Effector memory CD4-positive, alpha-beta T cell (primary cell): ENCODE measurements around the gene SLC49A3.

Experiments
- DNase-seq, 3 donors: peaks; one replicate each; pipeline ENCODE4 v3.0.0-alpha.2; 2020
- H3K27ac ChIP-seq: 2 replicates; pipeline ENCODE4 v1.7.0; 2013; ENCODE audit warnings: mild to moderate bottlenecking, low read length, moderate library complexity; ENCODE audit not compliant: insufficient read depth, poor library complexity, severe bottlenecking
- H3K27me3 ChIP-seq: replicated peaks from 2 replicates; pipeline ENCODE4 v1.7.0; 2013; ENCODE audit warnings: mild to moderate bottlenecking, low read length; ENCODE audit not compliant: insufficient read depth, control insufficient read depth, poor library complexity, severe bottlenecking
- H3K36me3 ChIP-seq: 2 replicates; pipeline ENCODE4 v1.7.0; 2013; ENCODE audit warnings: mild to moderate bottlenecking, low read length, moderate library complexity; ENCODE audit not compliant: control insufficient read depth, insufficient read depth
- H3K4me1 ChIP-seq: 2 replicates; pipeline ENCODE4 v1.7.0; 2013; ENCODE audit warnings: low read length, mild to moderate bottlenecking; ENCODE audit not compliant: control insufficient read depth, insufficient read depth, poor library complexity, severe bottlenecking
- H3K4me3 ChIP-seq: 2 replicates; pipeline ENCODE4 v1.7.0; 2013; ENCODE audit warnings: low read length, low read depth, mild to moderate bottlenecking; ENCODE audit not compliant: insufficient read depth, poor library complexity, severe bottlenecking
- H3K9me3 ChIP-seq: 2 replicates; pipeline ENCODE4 v1.7.0; 2013; ENCODE audit warnings: mild to moderate bottlenecking, low read length, moderate library complexity; ENCODE audit not compliant: control insufficient read depth

Gene SLC49A3

GRCh38 chr4:687971-688853, 739 bp downstream of the SLC49A3 start:
- Histone ChIP-seq H3K9me3 (no peaks in the 10 kb centered on the region), H3K36me3 (no peaks in the 10 kb centered on the region), H3K27me3 (no peaks in the 10 kb centered on the region), H3K4me3 (peak overlapping the region; percentile 32), H3K4me1 (no peaks in the 10 kb centered on the region), H3K27ac (no peak overlapping the region)
- DNase-seq = no peak

DNA sequence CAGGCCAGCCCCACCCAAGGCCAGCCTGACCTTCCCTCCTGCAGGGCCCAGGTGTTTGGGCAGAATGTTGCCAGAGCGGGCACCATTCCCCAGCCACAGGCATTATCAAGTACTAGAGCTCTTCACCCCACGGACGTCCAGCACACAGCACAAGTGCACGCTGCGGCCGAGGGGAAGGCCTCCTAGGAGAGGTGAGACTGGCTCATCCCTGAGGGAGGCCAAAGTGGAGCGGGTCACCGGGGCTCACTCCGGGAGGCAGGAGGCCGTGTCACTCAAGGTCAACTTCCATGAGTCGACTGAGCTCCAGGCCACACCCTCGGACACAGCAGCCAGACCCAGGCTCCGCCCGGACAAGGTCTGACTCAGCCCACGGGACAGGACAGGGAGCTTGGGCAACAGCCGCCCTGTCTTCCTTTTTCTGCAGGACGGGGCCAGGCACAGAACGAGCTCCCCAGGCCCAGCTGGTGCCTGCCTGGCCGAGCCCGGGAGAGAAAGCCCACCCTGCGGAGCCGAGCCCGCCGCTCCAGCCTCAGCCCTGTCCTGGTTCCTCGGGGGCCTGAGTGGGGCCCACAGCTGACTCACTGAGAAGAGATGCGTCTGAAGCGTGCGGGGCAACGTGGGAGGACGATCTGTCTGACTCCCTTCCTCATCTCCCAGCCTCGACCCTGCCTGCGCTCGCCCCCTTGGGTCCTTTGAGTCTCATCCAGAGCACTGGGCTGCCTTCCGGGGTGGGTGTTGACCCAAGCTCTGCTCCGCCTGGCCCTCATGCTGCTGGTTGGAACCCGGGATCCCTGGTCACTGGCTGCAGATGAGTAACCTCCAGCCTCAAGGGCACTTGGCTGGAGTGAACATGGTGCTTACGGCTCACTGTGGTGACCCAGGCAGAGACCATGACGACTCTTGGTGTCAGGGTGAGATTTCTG, 1.6 kb downstream of the SLC49A3 start:
- H3K27me3 ChIP-seq = no peaks in the 10 kb centered on the region

DNA sequence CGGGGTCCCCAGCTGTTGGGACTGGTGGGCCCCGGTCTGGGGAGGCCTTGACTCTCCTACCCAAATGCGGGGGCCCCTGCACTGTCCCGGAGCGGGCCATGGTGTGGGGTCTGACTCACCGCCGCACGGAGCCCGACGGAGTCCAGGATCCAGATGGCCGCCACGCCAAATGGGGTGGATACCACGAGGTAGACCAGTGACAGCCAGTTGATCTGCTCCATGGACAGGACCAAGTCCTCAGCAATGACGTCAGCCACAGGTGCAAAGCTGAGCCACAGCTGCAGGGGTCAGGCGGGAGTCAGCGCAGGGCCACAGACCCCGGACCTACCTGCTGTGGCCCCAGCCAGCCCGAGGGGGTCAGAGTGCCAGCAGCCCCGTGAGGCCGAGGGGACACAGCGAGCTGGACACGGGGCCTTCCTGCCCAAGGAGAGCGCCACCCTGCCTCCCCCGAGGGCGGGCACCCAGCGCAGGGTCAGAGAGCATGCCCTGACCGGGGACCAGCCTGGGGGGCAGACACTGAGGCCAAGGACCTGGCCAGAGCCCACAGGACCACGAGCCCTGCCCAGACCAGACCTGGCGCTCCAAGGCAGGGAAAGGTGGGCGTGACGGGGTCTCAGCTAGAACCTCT, 2.4 kb downstream of the SLC49A3 start:
- no peak for DNase-seq
- Histone ChIP-seq H3K27ac (no peak overlapping the region), H3K4me1 (no peaks in the 10 kb centered on the region)

More for the DNA sequence above, 1.6 kb downstream of the SLC49A3 start:
- no peak for DNase-seq
- no peak overlapping the region for H3K4me3 ChIP-seq
- no peaks in the 10 kb centered on the region for H3K4me1 ChIP-seq
- H3K9me3 ChIP-seq = no peaks in the 10 kb centered on the region
- H3K36me3 ChIP-seq = no peaks in the 10 kb centered on the region
- H3K27ac ChIP-seq = no peak overlapping the region

GRCh38 chr4:685679-686412, 3.1 kb downstream of the SLC49A3 start:
- Histone ChIP-seq H3K4me1 (peaks cover 4% of the 10 kb centered on the region), H3K36me3 (no peaks in the 10 kb centered on the region), H3K4me3 (no peak overlapping the region), H3K27me3 (no peaks in the 10 kb centered on the region), H3K27ac (no peak overlapping the region), H3K9me3 (no peaks in the 10 kb centered on the region)
- DNase-seq = no peak

More for the DNA sequence above, 2.4 kb downstream of the SLC49A3 start:
- Histone ChIP-seq H3K4me3 (no peak overlapping the region), H3K27me3 (no peaks in the 10 kb centered on the region), H3K36me3 (no peaks in the 10 kb centered on the region), H3K9me3 (no peaks in the 10 kb centered on the region)

GRCh38 chr4:684623-685327, 4.2 kb downstream of the SLC49A3 start:
- DNase-seq = no peak
- Histone ChIP-seq H3K27me3 (no peaks in the 10 kb centered on the region), H3K27ac (no peak overlapping the region), H3K4me1 (peaks cover 8% of the 10 kb centered on the region), H3K36me3 (no peaks in the 10 kb centered on the region), H3K4me3 (no peak overlapping the region), H3K9me3 (no peaks in the 10 kb centered on the region)

DNA sequence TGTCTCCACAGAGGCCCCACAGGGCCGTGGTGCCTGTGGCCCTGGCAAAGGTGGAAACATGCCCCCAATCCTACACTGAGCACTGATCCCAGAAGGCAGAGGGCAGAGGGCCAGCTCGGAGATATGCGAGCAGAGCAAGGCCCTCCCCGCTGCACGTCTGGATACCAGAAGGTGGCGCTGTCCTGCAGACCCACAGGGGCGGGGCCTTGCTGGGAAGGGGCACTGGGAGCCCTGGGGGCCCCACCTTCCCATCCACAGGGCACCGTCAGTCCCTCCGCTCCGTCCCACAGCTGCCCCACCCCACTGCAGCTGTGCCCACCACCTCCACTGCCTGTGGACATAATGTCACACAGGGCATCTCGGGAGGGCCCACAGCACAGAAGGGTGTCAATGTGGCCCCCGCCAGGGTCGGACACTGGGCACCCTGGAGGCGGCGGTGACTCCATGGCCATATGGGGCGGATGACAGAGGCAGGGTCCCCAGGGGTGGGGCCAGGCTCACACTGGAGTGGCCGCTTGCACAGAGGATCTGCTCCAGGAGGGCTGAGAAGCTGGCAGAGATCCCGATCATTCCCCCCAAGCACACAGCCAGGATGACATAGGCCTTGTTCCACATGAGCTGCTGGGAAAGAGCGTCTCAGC, 4.8 kb downstream of the SLC49A3 start:
- Histone ChIP-seq H3K4me3 (no peak overlapping the region), H3K27me3 (no peaks in the 10 kb centered on the region), H3K36me3 (no peaks in the 10 kb centered on the region), H3K27ac (no peak overlapping the region), H3K9me3 (no peaks in the 10 kb centered on the region), H3K4me1 (peaks cover 8% of the 10 kb centered on the region)
- DNase-seq = no peak

DNA sequence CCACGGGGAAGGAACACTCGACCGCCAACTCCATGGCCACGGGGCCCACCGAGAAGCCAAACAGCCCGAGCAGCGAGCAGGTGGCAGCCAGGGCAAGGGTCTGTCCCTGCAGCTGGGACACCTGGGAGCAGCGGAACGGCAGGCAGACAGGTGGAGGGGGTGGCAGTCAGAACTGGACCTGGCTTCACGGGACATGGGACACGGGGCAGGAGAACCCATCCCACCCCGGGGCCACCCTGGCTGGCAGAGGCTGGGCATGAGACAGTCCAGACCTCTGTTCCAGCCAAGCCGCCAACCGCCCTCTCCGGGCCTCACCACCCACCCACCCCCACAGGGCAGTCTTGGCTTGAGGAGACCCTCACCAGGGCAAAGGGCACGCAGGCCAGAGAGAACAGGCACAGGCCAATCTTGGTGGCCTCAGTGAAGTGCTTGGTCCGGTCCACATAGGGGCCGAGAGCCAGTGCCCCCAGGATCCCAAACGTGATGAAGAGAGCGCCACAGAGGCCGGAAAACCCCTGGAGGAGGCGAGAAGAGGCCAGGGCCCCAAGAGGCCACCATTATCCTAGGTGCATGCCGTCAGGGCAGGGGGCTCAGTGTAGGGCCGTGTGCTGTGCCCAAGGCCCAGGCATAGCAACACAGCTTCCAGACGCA, 5.6 kb downstream of the SLC49A3 start:
- H3K4me1 ChIP-seq = peaks cover 8% of the 10 kb centered on the region
- H3K4me3 ChIP-seq = no peak overlapping the region
- no peak overlapping the region for H3K27ac ChIP-seq

DNA sequence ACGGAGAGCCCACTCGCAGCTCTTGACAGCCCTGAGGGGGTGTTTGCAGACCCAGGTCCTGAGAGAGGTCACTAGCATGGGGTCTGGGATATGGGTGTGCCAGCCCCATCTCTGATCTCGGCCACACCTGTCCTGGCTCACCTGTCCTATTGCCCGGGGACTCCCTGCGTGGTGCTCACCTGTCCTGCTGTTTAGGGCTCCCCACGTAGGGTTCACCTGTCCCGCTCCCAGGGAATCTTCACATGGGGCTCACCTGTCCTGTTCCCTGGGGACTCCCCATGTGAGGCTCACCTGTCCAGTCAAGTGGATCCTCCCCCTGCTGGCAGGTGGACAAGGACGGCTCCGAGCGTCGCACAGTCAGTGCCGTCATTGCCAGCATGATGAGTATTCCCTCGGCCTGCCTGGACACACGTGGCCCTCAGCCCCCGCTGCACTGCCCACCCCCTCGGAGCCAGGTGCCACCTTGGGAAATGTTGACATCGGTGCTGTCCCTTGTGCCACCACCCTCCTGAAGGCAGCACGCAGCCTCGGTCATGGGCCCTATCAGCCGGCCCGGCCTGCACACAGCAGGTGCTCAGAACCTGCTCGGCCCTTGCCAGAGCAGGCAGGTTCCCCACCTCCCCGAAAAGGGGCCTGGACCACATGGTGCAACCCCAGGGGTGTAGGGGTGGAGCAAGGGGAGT, 6.3 kb downstream of the SLC49A3 start:
- no peak overlapping the region for H3K27ac ChIP-seq
- no peaks in the 10 kb centered on the region for H3K27me3 ChIP-seq
- no peaks in the 10 kb centered on the region for H3K36me3 ChIP-seq
- no peak overlapping the region for H3K4me3 ChIP-seq
- DNase-seq = no peak
- peaks cover 8% of the 10 kb centered on the region for H3K4me1 ChIP-seq
- no peaks in the 10 kb centered on the region for H3K9me3 ChIP-seq

More for the DNA sequence above, 5.6 kb downstream of the SLC49A3 start:
- no peaks in the 10 kb centered on the region for H3K9me3 ChIP-seq
- no peaks in the 10 kb centered on the region for H3K27me3 ChIP-seq
- no peak for DNase-seq
- no peaks in the 10 kb centered on the region for H3K36me3 ChIP-seq
